ENCODE data around the gene NR3C1.

Gene NR3C1

DNA sequence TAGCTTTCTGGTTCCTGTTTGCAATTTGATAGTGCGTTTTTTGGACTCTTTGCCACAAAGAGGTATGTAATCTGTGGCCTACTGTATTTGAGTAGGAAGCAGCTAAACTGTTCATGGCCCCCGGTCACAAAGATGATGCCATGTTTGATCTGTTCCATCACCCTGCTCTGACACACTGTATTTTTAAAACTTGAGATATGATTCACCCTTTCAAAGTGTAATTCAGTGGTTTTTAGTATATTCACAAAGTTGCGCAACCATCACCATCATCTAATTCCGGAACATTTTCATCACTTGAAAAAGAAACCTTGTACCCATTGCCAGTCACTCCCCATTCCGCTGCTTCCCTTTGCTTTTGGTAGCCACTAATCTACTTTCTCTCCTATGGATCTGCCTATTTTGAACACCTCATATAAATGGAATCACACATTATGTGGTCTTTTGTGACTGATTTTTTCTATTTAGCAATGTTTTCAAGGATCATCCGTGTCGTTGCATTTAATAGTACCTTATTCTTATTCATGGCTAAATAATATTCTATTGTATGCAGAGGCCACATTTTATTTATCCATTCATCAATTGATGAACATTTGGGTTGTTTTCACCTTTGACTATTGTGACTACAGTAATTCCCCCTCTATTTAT is 141.6 kb downstream of the NR3C1 start:
- DNase-seq (ENCODE audit: low read depth): no peak

DNA sequence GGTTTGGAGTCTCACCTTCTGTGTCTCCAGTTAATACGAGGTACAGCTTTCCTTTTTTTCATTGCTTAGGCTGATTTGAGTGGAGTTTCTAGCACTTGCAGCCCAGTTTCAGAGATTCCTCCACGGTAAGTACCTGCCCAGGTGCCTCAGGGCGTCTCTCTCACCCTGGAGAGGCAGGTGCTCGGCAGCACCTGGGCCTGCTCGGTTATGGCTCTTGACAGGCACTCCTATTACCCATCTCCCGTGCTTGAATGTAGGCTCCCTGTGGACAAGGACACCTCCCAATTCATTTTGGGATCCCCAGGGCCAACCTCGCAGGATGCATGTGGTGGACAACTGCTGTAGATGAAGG is 144.3 kb downstream of the NR3C1 start:
- DNase-seq (ENCODE audit: low read depth): no peak

- no peak for DNase-seq (ENCODE audit: low read depth)
Measured at GRCh38 chr5:143258559-143259253, 144.8 kb downstream of the NR3C1 start.

- DNase-seq (ENCODE audit: low read depth): no peak
Measured at GRCh38 chr5:143254819-143255218, 148.7 kb downstream of the NR3C1 start.

- no peak for DNase-seq (ENCODE audit: low read depth)
Measured at GRCh38 chr5:143251946-143252345, 151.5 kb downstream of the NR3C1 start.

GRCh38 chr5:143251190-143251589 is 152.3 kb downstream of the NR3C1 start:
- no peak for DNase-seq (ENCODE audit: low read depth)

DNA sequence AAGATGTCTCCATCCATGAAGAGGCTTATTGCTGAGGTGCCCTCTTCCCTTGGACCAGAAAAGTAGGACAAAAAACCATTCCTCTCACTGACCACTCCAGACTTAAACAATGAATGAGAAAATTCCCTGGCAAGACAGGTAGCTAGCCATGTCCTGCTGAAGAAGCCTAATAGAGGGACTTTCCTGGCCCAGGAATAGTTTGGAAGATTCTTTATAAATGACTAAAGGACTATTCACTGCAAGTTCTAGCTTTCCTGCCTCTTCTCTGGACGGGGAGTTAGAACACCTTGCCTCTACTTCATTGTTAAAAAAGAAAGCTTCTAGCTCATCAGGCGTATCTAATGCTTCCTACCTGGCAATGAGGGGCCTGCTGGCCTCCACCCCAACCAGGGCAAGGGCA is 153.6 kb downstream of the NR3C1 start:
- no peak for DNase-seq (ENCODE audit: low read depth)

DNA sequence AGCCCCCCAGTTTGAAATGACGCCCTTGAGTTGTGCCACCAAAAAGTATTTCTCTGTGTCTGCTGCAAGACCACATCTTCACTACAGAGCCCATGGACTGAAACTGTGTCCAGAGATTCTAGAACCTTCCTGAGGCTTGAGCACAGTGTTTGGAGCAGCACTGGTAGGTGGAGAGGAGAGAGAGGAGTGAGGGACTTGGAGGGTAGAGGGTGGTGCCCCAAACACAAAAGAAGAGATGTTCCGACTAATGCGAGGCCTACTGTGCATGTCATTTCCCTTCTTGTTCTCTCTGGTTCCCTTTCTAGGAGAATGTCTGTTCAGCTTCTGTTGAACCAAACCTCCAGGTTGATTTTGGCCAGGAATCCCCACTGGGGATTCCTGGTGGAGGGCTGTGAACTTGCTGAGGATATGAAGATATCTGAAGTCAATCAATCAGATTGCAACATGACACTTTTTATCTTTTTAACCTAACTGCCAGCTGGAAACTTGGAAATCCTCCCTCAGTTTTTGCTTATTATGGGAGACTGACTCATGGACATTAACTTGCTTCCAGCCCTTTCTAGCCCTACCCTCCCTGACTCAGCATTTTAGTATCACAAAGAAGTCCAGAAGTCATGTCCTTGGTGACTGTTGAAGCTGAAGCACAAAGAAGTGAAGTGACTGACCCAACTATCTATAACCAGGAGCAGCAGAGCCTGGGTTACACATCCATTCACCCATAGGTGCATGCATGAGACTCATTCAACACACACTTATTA is 154.5 kb downstream of the NR3C1 start:
- no peak for DNase-seq (ENCODE audit: low read depth)

DNA sequence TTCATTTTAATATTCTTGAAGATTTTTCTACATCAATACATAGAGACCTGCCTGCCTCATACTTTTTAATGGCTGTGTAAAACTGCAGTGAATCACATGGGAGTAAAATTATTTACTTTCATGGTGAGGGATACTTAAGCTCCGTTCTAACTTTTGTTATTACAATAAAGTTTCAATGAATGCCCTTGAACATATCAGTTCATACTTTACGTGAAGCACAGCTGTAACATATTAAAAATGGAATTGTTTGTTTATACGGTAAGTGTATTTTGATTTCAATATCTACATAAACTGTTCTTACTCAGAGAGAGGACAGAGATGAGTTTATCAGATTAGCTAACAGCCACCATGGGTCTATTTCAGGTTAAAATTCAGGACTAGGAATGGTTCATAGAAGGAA is 155.1 kb downstream of the NR3C1 start:
- no peak for DNase-seq (ENCODE audit: low read depth)

DNA sequence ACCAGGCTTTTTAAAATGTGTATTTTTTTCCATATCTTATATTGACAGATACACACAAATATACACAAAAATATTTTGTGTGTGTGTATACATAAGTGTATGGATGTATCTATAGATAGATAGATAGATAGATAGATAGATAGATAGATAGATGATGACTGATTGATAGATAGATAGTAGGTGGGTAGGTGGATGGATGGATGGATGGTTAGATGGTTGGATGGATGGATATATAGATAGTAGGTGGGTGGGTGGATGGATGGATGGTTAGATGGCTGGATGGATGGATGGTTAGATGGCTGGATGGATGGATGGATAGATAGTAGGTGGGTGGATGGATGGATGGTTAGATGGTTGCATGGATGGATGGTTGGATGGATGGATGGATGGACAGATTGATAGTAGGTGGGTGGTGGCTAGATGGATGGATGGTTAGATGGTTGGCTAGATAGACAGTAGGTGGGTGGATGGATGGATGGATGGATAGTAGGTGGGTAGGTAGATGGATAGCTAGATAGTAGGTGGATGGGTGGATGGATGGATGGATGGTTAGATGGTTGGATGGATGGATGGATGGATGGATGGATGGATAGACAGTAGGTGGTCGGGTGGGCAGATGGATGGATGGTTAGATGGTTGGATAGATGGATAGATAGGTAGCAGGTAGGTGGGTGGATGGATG is 156.2 kb downstream of the NR3C1 start:
- no peak for DNase-seq (ENCODE audit: low read depth)

GRCh38 chr5:143245929-143246561 is 157.4 kb downstream of the NR3C1 start:
- DNase-seq (ENCODE audit: low read depth): no peak

DNA sequence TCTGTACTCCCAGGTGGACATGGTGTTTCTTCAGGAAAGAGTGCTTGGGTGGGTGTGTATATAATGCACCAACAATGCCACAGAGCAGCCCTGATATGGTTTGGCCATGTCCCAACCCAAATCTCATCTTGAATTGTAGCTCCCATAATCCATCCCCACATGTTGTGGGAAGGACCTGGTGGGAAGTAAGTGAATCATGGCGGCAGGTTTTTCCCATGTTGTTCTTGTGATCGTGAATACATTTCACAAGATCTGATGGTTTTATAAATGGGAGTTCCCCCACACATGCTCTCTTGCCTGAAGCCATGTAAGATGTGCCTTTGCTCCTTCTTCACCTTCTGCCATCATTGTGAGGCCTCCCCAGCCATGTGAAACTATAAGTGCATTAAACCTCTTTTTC is 158.5 kb downstream of the NR3C1 start:
- DNase-seq (ENCODE audit: low read depth): no peak

DNA sequence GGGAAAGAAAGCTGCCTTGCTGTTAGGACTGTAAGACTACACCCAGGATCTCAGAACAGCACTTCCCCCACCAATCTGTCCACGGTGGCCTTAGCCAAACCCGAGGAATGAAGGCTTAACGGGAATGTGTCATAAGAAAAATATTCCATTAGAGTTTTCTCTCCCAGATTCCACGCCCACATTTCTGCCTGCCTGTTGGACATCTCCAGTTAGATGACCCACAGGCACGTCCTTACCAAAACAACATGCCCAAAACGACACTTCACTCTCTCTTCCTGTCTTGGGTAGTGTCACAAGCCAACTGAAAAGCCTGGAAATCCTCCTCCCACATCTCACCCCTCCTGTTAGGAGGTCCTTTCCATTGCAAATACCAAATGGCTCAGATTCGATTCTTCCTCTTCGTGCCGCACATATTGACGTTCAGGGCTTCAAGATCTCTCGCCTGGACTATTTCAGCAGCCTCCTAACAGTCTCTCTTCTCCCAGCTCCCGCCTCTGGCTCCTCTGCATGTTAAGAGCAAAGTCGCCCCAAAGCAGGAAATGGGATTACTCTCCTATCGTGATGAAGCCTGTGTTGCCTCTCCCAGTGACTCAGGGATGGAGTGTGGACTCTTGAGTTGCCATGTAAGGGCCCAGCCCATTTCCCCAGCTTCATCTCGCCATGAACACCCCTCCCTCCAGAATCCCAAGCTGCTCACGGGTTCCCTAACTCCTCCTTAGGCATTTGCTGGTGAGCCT is 159.3 kb downstream of the NR3C1 start:
- DNase-seq (ENCODE audit: low read depth): no peak

- DNase-seq (ENCODE audit: low read depth): no peak
Measured at GRCh38 chr5:143243103-143243502, 160.4 kb downstream of the NR3C1 start.

DNA sequence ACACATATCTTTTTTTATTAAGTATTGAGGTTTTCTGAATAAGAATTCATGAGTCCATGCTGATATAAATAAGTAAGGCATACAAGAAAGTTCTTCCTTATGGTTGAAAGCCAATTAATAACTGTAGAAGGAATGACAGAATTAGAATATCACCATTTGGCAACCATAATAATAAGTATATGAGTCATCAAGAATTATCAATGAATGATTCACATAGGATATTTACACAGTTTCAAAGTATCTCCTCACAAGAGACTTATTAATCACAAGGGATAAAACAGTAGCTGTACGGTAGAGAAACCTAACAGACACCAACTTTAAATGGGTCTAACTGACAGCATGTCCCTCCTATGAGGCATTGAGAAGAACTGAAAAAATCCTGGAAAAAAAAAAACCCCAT is 161.6 kb downstream of the NR3C1 start:
- DNase-seq (ENCODE audit: low read depth): no peak

- no peak for DNase-seq (ENCODE audit: low read depth)
Measured at GRCh38 chr5:143239882-143240518, 163.5 kb downstream of the NR3C1 start.

DNA sequence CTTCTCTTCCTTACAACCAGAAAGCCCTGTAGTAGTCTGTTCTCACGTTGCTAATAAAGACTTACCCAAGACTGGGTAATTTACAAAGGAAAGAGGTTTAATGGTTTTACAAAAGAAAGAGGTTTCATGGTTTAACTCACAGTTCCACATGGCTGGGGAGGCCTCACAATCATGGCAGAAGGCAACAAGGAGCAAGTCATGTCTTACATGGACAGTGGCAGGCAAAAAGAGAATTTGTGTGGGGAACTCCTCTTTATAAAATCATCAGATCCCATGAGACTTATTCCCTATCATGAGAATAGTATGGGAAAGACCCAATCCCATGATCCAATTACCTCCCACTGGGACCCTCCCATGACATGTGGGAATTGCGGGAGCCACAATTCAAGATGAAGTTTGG is 164.9 kb downstream of the NR3C1 start:
- no peak for DNase-seq (ENCODE audit: low read depth)

DNA sequence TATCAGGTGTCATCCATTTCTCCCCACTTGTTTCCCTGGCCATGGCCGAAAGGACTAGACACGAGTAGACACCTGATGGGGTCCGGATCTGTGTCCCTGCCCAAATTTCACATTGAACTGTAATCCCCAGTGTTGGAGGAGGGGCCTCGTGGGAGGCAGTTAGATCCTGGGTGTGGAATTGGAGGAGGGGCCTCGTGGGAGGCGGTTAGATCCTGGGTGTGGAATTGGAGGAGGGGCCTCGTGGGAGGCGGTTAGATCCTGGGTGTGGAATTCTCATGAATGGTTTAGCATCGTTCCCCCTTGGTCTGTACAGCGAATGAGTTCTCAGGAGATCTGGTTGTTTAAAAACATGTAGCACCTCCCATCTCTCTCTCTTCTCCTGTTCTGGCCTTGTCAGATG is 165.8 kb downstream of the NR3C1 start:
- DNase-seq (ENCODE audit: low read depth): no peak

DNA sequence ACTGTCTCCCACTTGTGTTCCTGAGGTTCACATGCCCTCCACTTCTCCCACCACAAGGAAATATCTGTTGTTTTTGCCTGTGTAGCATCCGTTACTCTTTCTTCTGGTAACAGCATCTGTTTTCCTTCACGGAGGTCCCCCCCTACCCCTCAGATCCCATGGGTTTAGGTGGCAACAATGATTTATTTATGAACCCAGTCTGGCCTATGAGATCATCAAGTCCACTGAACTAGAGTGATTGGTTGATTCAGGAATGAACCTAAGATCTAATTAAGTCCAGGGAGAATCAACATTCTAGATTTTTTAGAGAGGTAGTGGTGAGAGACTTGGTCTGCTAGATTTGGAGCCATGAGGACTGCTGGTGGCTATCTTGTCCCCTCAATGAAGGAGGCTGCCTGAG is 166.8 kb downstream of the NR3C1 start:
- DNase-seq (ENCODE audit: low read depth): no peak

DNA sequence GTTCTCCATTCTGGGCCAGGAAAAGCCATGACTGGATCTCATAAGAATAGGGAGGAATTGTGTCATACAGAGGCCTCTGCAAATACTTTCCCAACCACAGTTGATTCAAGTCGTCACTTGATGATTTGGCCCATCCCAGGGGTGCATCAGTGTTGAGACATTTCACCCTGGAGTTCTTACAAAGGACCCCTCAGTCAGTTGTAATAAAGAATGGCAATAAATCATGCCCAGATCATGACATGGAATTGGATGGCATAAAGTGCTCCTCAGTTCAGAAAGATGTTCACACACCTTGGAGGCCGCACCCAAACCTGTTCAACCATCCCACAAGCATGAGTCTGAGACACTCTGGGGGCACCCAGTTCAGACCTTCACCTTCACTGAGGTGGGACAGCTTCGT is 168.1 kb downstream of the NR3C1 start:
- no peak for DNase-seq (ENCODE audit: low read depth)

- DNase-seq (ENCODE audit: low read depth): no peak
Measured at GRCh38 chr5:143234162-143234842, 169.2 kb downstream of the NR3C1 start.

All from CMK (cell line).